HEK293 (cell line): ENCODE results near the gene UBE2G1.

ENCODE experiments used
- CTCF ChIA-PET: fragments of 350-600 bp; formaldehyde crosslinking; extraction: SDS; loops from one replicate; lab custom pipeline; 2021; ENCODE audit warnings: antibody characterized with exemption; lab: Yijun Ruan, JAX
- POLR2A ChIA-PET: fragments of 300-600 bp; formaldehyde crosslinking; extraction: SDS; loops from one replicate; lab custom pipeline; 2020; ENCODE audit warnings: antibody characterized with exemption, inconsistent platforms; lab: Yijun Ruan, JAX
- H3K27ac ChIP-seq: fragments of 200-500 bp; sonication (Bioruptor generic); 2 replicates; pipeline ENCODE4 v1.5.1; 2014; ENCODE audit warnings: low read depth, low read length, control low read depth, inconsistent platforms; ENCODE audit errors: extremely low read depth
- H3K36me3 ChIP-seq, 2 experiments: fragments of 200-500 bp in 1 of 2; sonication (Bioruptor generic) in 1 of 2; 1 replicate in 1 of 2; 2 replicates in 1 of 2; pipeline ENCODE4 v1.5.1; 2014 to 2017; ENCODE audit warnings: inconsistent platforms in 2 of 2, low read length in 2 of 2; ENCODE audit not compliant: control insufficient read depth in 2 of 2, insufficient read depth in 1 of 2
- H3K4me1 ChIP-seq: fragments of 200-500 bp; sonication (Bioruptor generic); 2 replicates; pipeline ENCODE4 v1.5.1; 2014; ENCODE audit warnings: mild to moderate bottlenecking, low read length, inconsistent platforms; ENCODE audit not compliant: control insufficient read depth, insufficient read depth
- H3K4me3 ChIP-seq: 2 replicates; pipeline ENCODE4 v1.5.1; 2011; ENCODE audit warnings: low read depth, mild to moderate bottlenecking, control low read depth, low read length, moderate library complexity
- H3K9me3 ChIP-seq: fragments of 200-500 bp; sonication (Bioruptor generic); 2 replicates; pipeline ENCODE4 v1.5.1; 2014; ENCODE audit warnings: low read depth, low read length, inconsistent platforms; ENCODE audit not compliant: control insufficient read depth, insufficient read depth
- HOXC10 ChIP-seq: sonication (generic); formaldehyde crosslinking; IDR thresholded peaks from 2 replicates; pipeline ENCODE4 v1.8.1; 2023; ENCODE audit warnings: mild to moderate bottlenecking, missing genetic modification reagents
- HOXD13 ChIP-seq: sonication (generic); formaldehyde crosslinking; IDR thresholded peaks from 2 replicates; pipeline ENCODE4 v1.8.0; 2022; ENCODE audit warnings: missing genetic modification reagents, borderline replicate concordance
- KLF1 ChIP-seq: fragments of 450-650 bp; formaldehyde crosslinking; IDR thresholded peaks from 2 replicates; pipeline ENCODE4 v1.5.1; 2016; ENCODE audit warnings: missing biosample characterization, missing genetic modification characterization
- SETDB1 ChIP-seq: IDR thresholded peaks from one replicate; pipeline ENCODE4 v1.6.1; 2017; ENCODE audit warnings: mild to moderate bottlenecking, low read length, moderate library complexity, mixed read lengths; ENCODE audit not compliant: insufficient read length
- SP7 ChIP-seq: fragments of 450-650 bp; formaldehyde crosslinking; IDR thresholded peaks from 2 replicates; pipeline ENCODE4 v1.5.1; 2016; ENCODE audit warnings: missing biosample characterization, missing genetic modification characterization
- ZBTB21 ChIP-seq: fragments of 450-650 bp; formaldehyde crosslinking; IDR thresholded peaks from 2 replicates; pipeline ENCODE4 v1.5.1; 2017; ENCODE audit warnings: missing biosample characterization, missing genetic modification characterization
- ZBTB7A ChIP-seq: fragments of 450-650 bp; formaldehyde crosslinking; IDR thresholded peaks from 2 replicates; pipeline ENCODE4 v1.5.1; 2016; ENCODE audit warnings: low read depth, missing biosample characterization, missing genetic modification characterization
- ZNF174 ChIP-seq: fragments of 450-650 bp; formaldehyde crosslinking; IDR thresholded peaks from 2 replicates; pipeline ENCODE4 v1.5.0; 2017; ENCODE audit warnings: missing biosample characterization, mild to moderate bottlenecking, missing genetic modification characterization
- ZNF416 ChIP-seq: fragments of 450-650 bp; formaldehyde crosslinking; IDR thresholded peaks from 2 replicates; pipeline ENCODE4 v1.5.1; 2016; ENCODE audit warnings: missing biosample characterization, missing genetic modification characterization
- ZNF48 ChIP-seq: fragments of 450-650 bp; formaldehyde crosslinking; IDR thresholded peaks from 2 replicates; pipeline ENCODE4 v1.5.1; 2016; ENCODE audit warnings: missing biosample characterization, missing genetic modification characterization
- ZNF596 ChIP-seq: fragments of 450-650 bp; IDR thresholded peaks from 2 replicates; pipeline ENCODE4 v1.5.0; 2018; ENCODE audit warnings: missing biosample characterization, mild to moderate bottlenecking, missing genetic modification characterization, moderate library complexity
- ZNF837 ChIP-seq: fragments of 450-650 bp; formaldehyde crosslinking; IDR thresholded peaks from 2 replicates; pipeline ENCODE4 v1.5.1; 2016; ENCODE audit warnings: missing biosample characterization, missing genetic modification characterization
- ZSCAN16 ChIP-seq: fragments of 450-650 bp; formaldehyde crosslinking; IDR thresholded peaks from 2 replicates; pipeline ENCODE4 v1.5.1; 2016; ENCODE audit warnings: missing biosample characterization, missing genetic modification characterization
- TF ChIP-seq, protein P1 (sequence below): fragments of 450-650 bp; formaldehyde crosslinking; optimal IDR thresholded peaks from 2 replicates; pipeline ENCODE3; 2016; ENCODE audit warnings: missing biosample characterization, mild to moderate bottlenecking, missing genetic modification characterization
- TF ChIP-seq, protein P2 (sequence below): fragments of 450-650 bp; formaldehyde crosslinking; IDR thresholded peaks from 2 replicates; pipeline ENCODE4 v1.5.1; 2016; ENCODE audit warnings: missing biosample characterization, missing genetic modification characterization
- TF ChIP-seq, protein P3 (sequence below): fragments of 450-650 bp; formaldehyde crosslinking; IDR thresholded peaks from 2 replicates; pipeline ENCODE4 v1.5.1; 2016; ENCODE audit warnings: missing biosample characterization, missing genetic modification characterization, low read depth
- TF ChIP-seq, protein P4 (sequence below): fragments of 450-650 bp; formaldehyde crosslinking; IDR thresholded peaks from 2 replicates; pipeline ENCODE4 v1.5.1; 2016; ENCODE audit warnings: missing biosample characterization, missing genetic modification characterization
- TF ChIP-seq, protein P5 (sequence below): fragments of 450-650 bp; formaldehyde crosslinking; IDR thresholded peaks from 2 replicates; pipeline ENCODE4 v1.5.1; 2016; ENCODE audit warnings: missing biosample characterization, missing genetic modification characterization
- TF ChIP-seq, protein P6 (sequence below): fragments of 450-650 bp; formaldehyde crosslinking; IDR thresholded peaks from 2 replicates; pipeline ENCODE4 v1.5.1; 2016; ENCODE audit warnings: missing biosample characterization, missing genetic modification characterization, borderline replicate concordance

The UBE2G1 gene

DNA sequence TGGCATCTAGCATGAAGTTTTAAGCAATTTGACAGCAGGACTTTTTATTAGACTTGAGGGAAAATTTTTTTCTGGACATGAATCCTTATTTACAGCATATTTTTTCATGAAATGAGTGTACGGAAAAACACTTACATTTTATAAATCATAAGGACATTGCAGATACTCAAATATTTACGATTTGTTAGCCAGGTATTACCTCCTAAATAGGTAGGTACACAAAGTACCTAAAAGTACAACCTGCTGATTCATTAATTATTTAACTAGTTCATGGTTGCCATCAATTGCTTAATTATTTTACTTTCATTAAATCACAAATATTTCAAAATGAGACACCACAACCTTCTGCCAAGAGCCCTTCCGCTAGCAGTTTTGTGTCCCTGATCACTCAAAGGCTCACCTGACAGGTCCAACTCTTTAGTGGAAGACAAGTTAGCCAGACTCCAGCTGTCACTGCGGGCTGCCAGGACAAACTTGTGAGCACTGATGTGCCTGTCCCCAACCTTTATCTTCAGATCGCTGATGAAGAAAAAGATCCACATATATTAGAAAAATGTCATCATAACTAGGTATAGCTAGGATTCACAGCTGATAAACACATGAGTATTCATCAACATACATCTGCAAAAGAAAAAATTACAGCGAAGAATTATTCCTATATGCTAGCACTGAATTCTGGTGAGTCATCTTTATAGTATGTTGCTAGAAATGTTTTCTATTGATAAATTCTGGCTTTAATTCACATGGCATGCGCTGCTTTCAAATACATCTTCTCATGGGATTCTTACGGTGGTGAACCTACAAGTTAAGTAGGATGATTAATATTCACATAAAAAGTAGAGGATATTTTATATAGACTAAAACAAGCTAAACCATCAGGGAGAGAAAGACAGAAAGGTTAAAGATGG lies 130.8 kb downstream of the UBE2G1 start:
- Histone ChIP-seq H3K27ac (no peak overlapping the region), H3K36me3 (peaks cover 64 to 69% of the 10 kb centered on the region in 2 experiments), H3K4me1 (no peaks in the 10 kb centered on the region; the same call in 1 of the 2 replicates), H3K9me3 (no peaks in the 10 kb centered on the region), H3K4me3 (no peak overlapping the region)
- no peak for TF ChIP-seq ZNF416 (tag by site-specific recombination)
- TF ChIP-seq, protein P1, sequence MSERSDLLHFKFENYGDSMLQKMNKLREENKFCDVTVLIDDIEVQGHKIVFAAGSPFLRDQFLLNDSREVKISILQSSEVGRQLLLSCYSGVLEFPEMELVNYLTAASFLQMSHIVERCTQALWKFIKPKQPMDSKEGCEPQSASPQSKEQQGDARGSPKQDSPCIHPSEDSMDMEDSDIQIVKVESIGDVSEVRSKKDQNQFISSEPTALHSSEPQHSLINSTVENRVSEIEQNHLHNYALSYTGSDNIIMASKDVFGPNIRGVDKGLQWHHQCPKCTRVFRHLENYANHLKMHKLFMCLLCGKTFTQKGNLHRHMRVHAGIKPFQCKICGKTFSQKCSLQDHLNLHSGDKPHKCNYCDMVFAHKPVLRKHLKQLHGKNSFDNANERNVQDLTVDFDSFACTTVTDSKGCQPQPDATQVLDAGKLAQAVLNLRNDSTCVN, result no peak
- TF ChIP-seq ZBTB21, result no peak
- TF ChIP-seq HOXC10 (CRISPR knock-in tag), result no peak
- TF ChIP-seq, protein P2, sequence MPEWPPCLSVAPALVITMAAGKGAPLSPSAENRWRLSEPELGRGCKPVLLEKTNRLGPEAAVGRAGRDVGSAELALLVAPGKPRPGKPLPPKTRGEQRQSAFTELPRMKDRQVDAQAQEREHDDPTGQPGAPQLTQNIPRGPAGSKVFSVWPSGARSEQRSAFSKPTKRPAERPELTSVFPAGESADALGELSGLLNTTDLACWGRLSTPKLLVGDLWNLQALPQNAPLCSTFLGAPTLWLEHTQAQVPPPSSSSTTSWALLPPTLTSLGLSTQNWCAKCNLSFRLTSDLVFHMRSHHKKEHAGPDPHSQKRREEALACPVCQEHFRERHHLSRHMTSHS (tag by site-specific recombination), result no peak
- no peak for TF ChIP-seq HOXD13 (CRISPR knock-in tag)
- ChIA-PET POLR2A (interaction anchor here (0.6 kb wide), 1 partner anchor 61 kb away, joined by 4 read pairs; no protein-coding TSS in a partner anchor), CTCF (interaction anchor here (0.6 to 1.7 kb wide), 6 partner anchors 13 to 353 kb away, joined by 3 to 7 read pairs (median 4); no protein-coding TSS in a partner anchor)

DNA sequence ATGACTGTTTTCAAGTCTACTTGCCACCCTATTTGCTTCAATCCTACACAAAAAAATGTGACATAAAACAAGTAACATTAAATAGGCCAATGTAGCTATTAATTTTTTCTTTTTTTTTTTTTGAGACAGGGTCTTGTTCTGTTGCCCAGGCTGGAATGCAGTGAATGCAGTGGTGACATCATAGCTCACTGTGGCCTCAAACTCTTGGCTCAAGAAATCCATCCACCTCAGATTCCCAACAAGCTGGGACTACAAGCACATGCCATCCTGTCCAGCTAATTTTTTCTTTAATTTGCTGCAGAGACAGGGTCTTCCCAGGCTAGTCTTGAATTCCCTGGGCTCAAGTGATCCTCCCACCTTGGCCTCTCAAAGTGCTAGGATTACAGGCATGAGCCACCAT lies 132.1 kb downstream of the UBE2G1 start:
- Histone ChIP-seq H3K27ac (no peak overlapping the region), H3K4me3 (no peak overlapping the region), H3K4me1 (peaks cover 5% of the 10 kb centered on the region), H3K36me3 (peaks cover 55 to 63% of the 10 kb centered on the region in 2 experiments), H3K9me3 (no peaks in the 10 kb centered on the region)
- POLR2A ChIA-PET, result interaction anchor here (0.6 to 1.3 kb wide), 3 partner anchors 10 to 60 kb away, joined by 3 to 4 read pairs (median 4); no protein-coding TSS in a partner anchor
- CTCF ChIA-PET, result interaction anchor here (0.6 to 1.5 kb wide), 7 partner anchors 12 to 1351 kb away, joined by 3 to 5 read pairs (median 4); no protein-coding TSS in a partner anchor
- TF ChIP-seq, protein P3, sequence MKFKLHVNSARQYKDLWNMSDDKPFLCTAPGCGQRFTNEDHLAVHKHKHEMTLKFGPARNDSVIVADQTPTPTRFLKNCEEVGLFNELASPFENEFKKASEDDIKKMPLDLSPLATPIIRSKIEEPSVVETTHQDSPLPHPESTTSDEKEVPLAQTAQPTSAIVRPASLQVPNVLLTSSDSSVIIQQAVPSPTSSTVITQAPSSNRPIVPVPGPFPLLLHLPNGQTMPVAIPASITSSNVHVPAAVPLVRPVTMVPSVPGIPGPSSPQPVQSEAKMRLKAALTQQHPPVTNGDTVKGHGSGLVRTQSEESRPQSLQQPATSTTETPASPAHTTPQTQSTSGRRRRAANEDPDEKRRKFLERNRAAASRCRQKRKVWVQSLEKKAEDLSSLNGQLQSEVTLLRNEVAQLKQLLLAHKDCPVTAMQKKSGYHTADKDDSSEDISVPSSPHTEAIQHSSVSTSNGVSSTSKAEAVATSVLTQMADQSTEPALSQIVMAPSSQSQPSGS (tag by site-specific recombination), result 0 out of 2 replicates have a peak, but pooled peaks have one; percentile 7
- TF ChIP-seq, protein P4, sequence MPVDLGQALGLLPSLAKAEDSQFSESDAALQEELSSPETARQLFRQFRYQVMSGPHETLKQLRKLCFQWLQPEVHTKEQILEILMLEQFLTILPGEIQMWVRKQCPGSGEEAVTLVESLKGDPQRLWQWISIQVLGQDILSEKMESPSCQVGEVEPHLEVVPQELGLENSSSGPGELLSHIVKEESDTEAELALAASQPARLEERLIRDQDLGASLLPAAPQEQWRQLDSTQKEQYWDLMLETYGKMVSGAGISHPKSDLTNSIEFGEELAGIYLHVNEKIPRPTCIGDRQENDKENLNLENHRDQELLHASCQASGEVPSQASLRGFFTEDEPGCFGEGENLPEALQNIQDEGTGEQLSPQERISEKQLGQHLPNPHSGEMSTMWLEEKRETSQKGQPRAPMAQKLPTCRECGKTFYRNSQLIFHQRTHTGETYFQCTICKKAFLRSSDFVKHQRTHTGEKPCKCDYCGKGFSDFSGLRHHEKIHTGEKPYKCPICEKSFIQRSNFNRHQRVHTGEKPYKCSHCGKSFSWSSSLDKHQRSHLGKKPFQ (tag by site-specific recombination), result no peak
- TF ChIP-seq, all 188 proteins: peak for 1

DNA sequence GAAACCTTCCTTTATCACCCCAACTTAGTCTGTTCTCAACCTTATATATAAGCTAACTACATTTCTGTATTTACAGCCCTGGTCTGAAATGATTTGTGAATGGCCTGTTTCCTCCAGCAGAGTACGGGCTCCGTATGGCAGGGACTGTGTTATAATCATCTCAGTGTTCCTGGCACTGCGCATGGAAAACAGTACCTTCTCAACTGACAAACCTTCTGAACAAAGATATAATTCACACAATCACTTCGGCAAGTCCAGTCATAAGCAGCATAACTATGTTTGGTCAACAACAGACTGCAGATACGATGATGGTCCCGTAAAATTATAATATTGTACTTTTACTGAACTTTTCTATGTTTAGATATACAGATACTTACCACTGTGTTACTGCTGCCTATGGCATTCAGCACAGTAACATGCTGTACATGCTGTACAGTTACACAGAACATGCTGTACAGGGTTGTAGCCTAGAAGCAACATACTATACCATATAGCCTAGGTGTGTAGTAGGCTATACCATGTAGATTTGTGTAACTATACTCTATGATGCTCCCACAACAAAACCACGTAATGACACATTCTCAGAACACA lies 132.7 kb downstream of the UBE2G1 start:
- H3K27ac ChIP-seq, result no peak overlapping the region
- H3K4me1 ChIP-seq, result peaks cover 5% of the 10 kb centered on the region
- ChIA-PET POLR2A (interaction anchor here (1.1 to 1.3 kb wide), 2 partner anchors 10 to 14 kb away, joined by 3 to 4 read pairs; no protein-coding TSS in a partner anchor), CTCF (interaction anchor here (0.6 to 1.7 kb wide), 5 partner anchors 18 to 1351 kb away, joined by 3 to 7 read pairs (median 4); no protein-coding TSS in a partner anchor)
- H3K9me3 ChIP-seq, result no peaks in the 10 kb centered on the region
- H3K4me3 ChIP-seq, result no peak overlapping the region
- peaks cover 57 to 58% of the 10 kb centered on the region in 2 experiments for H3K36me3 ChIP-seq
- TF ChIP-seq, protein P5, sequence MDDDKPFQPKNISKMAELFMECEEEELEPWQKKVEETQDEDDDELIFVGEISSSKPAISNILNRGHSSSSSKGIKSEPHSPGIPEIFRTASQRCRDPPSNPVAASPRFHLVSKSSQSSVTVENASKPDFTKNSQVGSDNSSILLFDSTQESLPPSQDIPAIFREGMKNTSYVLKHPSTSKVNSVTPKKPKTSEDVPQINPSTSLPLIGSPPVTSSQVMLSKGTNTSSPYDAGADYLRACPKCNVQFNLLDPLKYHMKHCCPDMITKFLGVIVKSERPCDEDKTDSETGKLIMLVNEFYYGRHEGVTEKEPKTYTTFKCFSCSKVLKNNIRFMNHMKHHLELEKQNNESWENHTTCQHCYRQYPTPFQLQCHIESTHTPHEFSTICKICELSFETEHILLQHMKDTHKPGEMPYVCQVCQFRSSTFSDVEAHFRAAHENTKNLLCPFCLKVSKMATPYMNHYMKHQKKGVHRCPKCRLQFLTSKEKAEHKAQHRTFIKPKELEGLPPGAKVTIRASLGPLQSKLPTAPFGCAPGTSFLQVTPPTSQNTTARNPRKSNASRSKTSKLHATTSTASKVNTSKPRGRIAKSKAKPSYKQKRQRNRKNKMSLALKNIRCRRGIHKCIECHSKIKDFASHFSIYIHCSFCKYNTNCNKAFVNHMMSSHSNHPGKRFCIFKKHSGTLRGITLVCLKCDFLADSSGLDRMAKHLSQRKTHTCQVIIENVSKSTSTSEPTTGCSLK (tag by site-specific recombination), result no peak
- no peak for TF ChIP-seq ZNF596 (tag by site-specific recombination)
- TF ChIP-seq ZNF837 (tag by site-specific recombination), result no peak
- no peak for TF ChIP-seq KLF1 (tag by site-specific recombination)
- TF ChIP-seq SP7 (tag by site-specific recombination), result no peak
- TF ChIP-seq ZNF48 (tag by site-specific recombination), result no peak
- TF ChIP-seq ZSCAN16 (tag by site-specific recombination), result no peak
- no peak for TF ChIP-seq SETDB1
- TF ChIP-seq ZBTB7A (tag by site-specific recombination), result no peak
- TF ChIP-seq, protein P6, sequence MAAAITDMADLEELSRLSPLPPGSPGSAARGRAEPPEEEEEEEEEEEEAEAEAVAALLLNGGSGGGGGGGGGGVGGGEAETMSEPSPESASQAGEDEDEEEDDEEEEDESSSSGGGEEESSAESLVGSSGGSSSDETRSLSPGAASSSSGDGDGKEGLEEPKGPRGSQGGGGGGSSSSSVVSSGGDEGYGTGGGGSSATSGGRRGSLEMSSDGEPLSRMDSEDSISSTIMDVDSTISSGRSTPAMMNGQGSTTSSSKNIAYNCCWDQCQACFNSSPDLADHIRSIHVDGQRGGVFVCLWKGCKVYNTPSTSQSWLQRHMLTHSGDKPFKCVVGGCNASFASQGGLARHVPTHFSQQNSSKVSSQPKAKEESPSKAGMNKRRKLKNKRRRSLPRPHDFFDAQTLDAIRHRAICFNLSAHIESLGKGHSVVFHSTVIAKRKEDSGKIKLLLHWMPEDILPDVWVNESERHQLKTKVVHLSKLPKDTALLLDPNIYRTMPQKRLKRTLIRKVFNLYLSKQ (tag by site-specific recombination), result no peak
- no peak for TF ChIP-seq ZNF174 (tag by site-specific recombination)
